ENCODE data around the gene SLC26A9. TPM values are rescaled to one million over a fixed set of nuclear protein-coding genes. Genes with fewer than 3 reads are reported as not detected.

Gene SLC26A9, protein sequence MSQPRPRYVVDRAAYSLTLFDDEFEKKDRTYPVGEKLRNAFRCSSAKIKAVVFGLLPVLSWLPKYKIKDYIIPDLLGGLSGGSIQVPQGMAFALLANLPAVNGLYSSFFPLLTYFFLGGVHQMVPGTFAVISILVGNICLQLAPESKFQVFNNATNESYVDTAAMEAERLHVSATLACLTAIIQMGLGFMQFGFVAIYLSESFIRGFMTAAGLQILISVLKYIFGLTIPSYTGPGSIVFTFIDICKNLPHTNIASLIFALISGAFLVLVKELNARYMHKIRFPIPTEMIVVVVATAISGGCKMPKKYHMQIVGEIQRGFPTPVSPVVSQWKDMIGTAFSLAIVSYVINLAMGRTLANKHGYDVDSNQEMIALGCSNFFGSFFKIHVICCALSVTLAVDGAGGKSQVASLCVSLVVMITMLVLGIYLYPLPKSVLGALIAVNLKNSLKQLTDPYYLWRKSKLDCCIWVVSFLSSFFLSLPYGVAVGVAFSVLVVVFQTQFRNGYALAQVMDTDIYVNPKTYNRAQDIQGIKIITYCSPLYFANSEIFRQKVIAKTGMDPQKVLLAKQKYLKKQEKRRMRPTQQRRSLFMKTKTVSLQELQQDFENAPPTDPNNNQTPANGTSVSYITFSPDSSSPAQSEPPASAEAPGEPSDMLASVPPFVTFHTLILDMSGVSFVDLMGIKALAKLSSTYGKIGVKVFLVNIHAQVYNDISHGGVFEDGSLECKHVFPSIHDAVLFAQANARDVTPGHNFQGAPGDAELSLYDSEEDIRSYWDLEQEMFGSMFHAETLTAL
- not detected for total RNA-seq

DNA sequence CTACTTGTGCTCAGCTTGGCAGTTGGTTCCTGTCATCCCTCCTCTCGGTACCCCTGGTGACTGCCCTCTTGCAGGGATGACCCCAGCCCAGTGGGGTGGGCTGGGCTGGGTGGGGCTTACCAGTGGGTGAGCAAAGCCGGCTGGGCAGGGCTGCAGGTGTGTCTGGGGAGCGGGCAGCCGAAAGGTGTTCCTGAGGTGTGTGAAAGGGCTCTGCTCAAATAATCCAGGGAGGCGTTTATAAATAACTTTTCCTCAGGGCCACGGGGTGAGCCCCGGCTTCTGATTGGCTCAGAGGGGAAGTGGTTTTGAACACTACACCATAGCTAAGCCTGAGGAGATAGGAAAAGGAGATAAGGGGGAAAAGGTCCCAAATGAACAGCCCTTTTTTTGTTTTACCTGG, at the start of gene SLC26A9:
Gene SLC26A9 (minus strand): TSS at position 212 of the 400 bp plus-strand sequence. CDS start 7,636 bp downstream, outside the sequence.

Other genes starting within 250 kb of the SLC26A9 start
- gene NUCKS1, start 193.3 kb downstream of the SLC26A9 start, total RNA-seq = 195 TPM
- 9.3 TPM for gene RAB29, start 168.0 kb downstream of the SLC26A9 start, total RNA-seq
- 33.6 TPM for gene SLC41A1, start 130.3 kb downstream of the SLC26A9 start, total RNA-seq
- not detected for gene PM20D1, start 93.3 kb downstream of the SLC26A9 start, total RNA-seq
- 5.3 TPM for gene RAB7B, start 59.9 kb upstream of the SLC26A9 start, total RNA-seq
- gene CTSE, start 80.4 kb upstream of the SLC26A9 start, total RNA-seq = 0.27 TPM
- gene RHEX, start 109.7 kb upstream of the SLC26A9 start, total RNA-seq = 1.6 TPM
- not detected for gene AVPR1B, start 173.9 kb upstream of the SLC26A9 start, total RNA-seq